ENCODE results near the gene CCT7.

CCT7 gene

DNA sequence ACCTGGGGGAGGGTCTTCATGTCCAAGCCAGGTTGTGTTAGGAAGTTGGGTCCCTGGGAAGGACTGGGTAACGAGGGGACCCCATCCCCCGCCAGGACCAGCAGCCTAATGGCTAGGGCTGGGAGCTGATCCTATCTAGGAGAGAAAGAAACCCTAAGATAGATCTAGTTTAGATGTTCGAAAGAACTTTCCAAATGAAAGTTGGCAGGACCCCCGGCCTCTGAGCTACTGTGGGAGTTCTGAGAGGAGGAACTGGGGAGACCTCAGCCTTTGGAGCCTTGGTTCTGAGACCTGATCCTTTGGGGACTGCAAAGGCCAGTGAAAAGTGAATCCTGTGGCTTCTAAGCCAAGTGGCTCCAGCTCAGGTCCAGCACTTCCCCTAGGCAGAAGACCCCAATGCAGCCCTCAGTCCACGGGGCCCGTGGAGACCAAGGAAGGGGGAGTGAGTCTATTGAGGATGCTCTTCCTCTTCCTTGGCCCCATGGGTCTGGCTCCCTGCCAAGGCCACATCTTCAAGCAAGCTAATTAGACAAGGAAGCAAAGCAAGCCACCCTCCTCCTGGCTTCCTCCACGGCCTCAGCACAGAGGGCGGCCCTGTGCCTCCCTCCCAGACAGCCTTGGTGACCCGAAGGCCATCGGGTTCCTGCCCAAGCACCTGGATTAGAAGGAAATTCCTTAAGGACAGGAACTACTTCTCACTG lies 23.5 kb downstream of the CCT7 start:
- DNase-seq (ENCODE audit: low spot score) = no peak
- in situ Hi-C loops (cut with MboI; ENCODE audit: low pct_unique_long_range_greater_than_20kb, low sequenced_read_pairs, unreplicated experiment) = no loop called here
- TF ChIP-seq, protein P1, sequence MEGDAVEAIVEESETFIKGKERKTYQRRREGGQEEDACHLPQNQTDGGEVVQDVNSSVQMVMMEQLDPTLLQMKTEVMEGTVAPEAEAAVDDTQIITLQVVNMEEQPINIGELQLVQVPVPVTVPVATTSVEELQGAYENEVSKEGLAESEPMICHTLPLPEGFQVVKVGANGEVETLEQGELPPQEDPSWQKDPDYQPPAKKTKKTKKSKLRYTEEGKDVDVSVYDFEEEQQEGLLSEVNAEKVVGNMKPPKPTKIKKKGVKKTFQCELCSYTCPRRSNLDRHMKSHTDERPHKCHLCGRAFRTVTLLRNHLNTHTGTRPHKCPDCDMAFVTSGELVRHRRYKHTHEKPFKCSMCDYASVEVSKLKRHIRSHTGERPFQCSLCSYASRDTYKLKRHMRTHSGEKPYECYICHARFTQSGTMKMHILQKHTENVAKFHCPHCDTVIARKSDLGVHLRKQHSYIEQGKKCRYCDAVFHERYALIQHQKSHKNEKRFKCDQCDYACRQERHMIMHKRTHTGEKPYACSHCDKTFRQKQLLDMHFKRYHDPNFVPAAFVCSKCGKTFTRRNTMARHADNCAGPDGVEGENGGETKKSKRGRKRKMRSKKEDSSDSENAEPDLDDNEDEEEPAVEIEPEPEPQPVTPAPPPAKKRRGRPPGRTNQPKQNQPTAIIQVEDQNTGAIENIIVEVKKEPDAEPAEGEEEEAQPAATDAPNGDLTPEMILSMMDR (IDR thresholded peaks at IDR 0.05; ENCODE audit: extremely low read depth, insufficient read depth, missing control alignments) = no peak

DNA sequence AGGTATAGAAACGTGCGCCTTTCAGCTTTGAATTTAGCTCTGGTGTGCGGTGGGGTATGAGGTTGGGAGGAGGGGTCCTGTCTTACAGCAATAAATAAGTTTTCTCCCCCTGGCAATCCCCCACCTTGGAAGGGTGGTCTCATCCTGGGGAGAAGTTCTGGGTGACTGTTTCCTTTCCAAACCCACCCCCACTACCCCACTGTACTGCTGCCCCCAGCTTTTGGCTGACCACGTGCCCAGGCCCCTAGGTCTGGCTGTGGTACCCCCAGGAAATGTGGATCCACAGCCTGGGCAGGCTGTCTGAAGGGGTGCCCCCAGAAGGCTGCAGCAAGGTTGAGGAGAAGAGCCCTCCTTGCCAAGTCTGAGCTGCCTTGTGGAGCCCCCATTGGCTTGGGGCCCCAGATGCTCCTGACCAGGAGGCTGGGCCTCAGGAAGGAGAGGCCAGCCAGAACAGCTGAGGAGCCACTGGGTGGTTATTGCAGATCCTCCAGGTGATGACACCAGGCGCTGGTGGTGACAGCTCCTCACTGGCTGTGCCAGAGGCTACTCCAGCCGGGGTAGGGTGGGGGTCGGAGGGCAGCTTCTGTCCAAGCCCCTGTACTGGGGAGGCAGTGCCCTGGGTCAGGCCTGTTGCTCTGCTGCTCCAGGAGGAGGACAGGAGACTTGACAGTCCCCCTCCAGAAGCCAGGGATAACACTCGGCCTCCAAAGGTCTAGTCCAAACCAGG lies 24.2 kb downstream of the CCT7 start:
- TF ChIP-seq, protein P1 (IDR thresholded peaks at IDR 0.05; ENCODE audit: extremely low read depth, insufficient read depth, missing control alignments) = no peak
- in situ Hi-C loops (cut with MboI; ENCODE audit: low pct_unique_long_range_greater_than_20kb, low sequenced_read_pairs, unreplicated experiment) = no loop called here
- DNase-seq (ENCODE audit: low spot score) = no peak

DNA sequence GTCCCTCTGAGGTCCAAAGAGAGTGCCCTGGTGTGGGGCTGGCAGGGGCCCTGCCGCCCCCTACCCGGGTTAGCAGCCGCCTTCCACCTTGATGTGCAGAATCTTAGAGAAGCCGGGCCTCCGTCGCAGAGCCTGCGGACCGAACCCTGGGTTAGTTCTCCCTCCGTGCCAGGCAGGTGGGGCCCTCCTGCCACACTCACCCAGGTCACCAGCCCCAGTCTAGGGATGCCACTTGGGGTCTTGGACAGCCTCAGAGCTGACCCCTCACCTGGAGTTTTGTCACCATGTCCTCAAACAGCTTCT lies 24.8 kb downstream of the CCT7 start:
- DNase-seq (ENCODE audit: low spot score) = no peak
- TF ChIP-seq, protein P1 (IDR thresholded peaks at IDR 0.05; ENCODE audit: extremely low read depth, insufficient read depth, missing control alignments) = no peak
- in situ Hi-C loops (cut with MboI; ENCODE audit: low pct_unique_long_range_greater_than_20kb, low sequenced_read_pairs, unreplicated experiment) = no loop called here

DNA sequence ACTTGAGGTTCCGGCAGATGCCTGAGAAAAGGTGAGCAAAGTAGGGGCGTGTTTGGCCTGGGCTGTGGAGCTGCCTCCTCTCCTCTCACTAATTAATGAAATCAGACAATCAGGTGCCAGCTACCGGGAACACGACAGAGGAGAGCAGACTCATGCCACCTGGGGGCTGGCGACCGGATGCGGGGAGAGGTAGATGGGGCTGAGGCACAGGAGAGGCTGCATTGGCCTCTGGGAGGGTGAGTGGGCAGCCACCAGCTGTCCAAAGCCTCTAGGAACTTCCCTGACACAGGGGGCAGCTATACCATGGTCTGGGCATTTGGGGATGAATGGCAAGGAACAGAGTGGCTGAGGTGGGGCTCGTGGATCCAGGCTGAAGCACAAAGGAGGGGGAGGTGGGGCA lies 25.2 kb downstream of the CCT7 start:
- in situ Hi-C loops (cut with MboI; ENCODE audit: low pct_unique_long_range_greater_than_20kb, low sequenced_read_pairs, unreplicated experiment) = no loop called here
- TF ChIP-seq, protein P1 (IDR thresholded peaks at IDR 0.05; ENCODE audit: extremely low read depth, insufficient read depth, missing control alignments) = no peak
- DNase-seq (ENCODE audit: low spot score) = no peak

DNA sequence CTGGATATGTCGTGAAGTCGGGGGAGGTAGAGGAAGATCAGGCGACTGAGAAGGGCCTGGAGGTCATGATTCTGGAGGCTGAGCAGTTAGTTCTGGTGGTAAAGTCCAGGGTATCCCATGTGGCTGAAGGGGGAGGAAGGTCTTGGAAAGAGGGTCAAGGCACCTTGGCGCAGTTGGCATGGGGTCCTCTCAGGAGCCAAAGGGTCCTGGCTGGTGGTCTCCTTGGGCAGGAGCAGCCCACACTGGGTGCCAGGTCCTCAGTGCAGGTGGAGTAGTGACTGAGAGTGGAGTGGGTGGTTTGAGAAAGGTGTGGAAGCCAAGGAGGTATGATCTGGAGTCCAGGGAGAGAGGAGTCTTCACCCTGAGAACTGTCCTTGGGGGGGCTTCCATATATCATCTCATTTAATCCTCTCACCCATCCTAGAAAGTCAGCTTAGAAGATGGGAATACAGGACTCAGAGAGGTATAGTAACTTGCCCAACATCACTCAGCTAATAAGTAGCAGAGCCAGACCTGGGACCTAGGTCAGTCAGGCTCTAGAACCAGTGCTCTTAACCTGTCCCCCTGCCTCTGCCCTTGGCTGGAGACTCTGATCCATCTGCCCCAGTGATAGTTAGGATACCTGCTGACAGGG lies 25.7 kb downstream of the CCT7 start:
- TF ChIP-seq, protein P1 (IDR thresholded peaks at IDR 0.05; ENCODE audit: extremely low read depth, insufficient read depth, missing control alignments) = no peak
- in situ Hi-C loops (cut with MboI; ENCODE audit: low pct_unique_long_range_greater_than_20kb, low sequenced_read_pairs, unreplicated experiment) = no loop called here
- DNase-seq (ENCODE audit: low spot score) = no peak

DNA sequence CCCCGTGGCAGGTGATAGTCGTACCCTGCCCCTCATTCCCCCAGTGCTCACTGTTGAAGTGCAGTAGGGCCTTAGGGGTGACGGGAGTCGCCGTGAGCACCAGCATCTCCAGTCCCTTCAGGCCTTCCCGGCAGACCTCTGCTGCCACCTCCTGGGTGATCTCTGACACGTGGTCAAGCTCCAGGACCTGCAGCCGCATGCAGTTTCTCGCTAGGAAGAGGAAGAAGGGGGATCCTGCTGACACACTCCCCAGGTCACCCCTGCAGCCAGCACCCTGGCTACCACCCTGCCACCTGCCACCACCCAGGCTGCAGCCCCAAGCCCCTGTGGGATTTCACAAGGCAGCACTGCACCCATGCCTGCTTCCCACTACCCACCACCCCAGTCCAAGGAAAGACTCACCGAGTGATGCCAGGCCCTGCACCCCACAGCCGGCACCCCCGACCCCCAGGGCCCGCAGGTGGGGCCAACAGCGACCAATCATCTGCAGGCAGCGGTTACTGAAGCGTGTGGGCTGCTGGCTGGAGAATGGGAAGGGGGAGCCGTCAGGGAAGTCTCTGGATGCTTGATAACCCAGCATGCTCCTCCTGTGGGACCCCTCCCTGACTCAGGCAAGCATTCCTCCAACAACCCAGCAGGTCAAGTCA lies 26.4 kb downstream of the CCT7 start:
- in situ Hi-C loops (cut with MboI; ENCODE audit: low pct_unique_long_range_greater_than_20kb, low sequenced_read_pairs, unreplicated experiment) = no loop called here
- DNase-seq (ENCODE audit: low spot score) = no peak
- TF ChIP-seq, protein P1 (IDR thresholded peaks at IDR 0.05; ENCODE audit: extremely low read depth, insufficient read depth, missing control alignments) = peak; percentile 37
